NCI-H2227 (cell line): ENCODE measurements around the gene PFKL.

Experiments used
- DNase-seq: peaks from one replicate; lab custom pipeline; 2025; ENCODE audit not compliant: unreplicated experiment; lab: John Stamatoyannopoulos, UW

Gene PFKL

DNA sequence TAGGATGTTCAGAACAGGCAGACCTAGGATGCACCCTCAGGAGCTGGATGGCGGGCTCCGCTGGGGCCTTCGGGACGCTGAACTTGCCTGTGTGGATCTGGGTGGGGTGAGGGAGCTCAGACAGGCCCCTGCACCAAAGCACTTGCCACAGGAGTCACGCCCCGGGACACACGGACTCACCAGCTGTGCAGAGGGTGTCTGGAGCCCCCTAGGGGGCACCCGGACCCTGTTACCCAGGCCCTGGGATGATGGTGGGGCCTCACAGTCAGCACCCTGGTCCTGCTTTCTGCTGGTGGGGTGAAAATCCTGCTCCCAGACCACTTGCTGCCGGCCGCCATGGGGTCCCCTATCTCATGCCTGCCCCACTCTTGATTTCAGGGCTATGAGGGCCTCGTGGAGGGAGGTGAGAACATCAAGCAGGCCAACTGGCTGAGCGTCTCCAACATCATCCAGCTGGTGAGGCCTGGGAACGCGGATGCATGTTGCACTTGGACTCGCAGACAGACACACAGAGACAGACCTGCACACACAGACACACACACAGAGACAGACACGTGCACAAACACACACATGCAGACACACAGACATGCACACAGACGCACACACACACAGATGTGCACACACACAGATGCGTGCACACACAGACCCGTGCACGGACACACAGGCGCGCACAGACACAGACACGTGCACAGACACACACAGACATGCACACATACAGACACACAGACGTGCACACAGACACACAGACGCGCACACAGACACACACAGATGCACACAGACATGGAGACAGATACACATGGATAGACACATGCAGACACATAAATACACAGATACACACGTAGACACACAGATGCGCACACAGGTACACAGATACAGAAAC lies 11.0 kb downstream of the PFKL start:
- no peak for DNase-seq

DNA sequence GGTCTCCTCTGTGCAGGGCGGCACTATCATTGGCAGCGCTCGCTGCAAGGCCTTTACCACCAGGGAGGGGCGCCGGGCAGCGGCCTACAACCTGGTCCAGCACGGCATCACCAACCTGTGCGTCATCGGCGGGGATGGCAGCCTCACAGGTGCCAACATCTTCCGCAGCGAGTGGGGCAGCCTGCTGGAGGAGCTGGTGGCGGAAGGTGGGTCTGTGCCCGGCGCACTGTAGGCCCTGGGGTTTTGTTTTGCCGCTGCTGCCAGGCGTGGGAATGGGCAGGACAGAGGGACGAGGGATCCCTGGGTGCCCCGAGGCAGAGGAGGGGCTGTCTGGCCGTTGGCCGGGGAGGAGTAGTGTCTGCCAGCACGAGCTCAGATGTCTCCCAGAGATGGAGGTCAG lies 12.2 kb downstream of the PFKL start:
- no peak for DNase-seq

DNA sequence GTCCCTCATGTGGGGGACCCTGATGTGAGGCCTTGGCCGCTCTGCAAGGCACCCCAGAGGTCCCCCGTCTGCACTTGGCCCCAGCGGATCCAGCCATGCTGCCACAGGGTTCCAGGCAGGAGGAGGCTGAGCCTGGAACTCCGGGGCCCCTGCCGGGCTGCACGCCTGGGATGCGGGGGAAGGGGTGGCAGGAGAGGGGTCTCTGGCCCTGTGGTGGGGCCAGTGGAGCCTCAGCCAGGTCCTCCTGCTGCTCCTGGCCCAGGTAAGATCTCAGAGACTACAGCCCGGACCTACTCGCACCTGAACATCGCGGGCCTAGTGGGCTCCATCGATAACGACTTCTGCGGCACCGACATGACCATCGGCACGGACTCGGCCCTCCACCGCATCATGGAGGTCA lies 12.9 kb downstream of the PFKL start:
- DNase-seq = no peak

GRCh38 chr21:44313451-44313850 lies 13.6 kb downstream of the PFKL start:
- no peak for DNase-seq

DNA sequence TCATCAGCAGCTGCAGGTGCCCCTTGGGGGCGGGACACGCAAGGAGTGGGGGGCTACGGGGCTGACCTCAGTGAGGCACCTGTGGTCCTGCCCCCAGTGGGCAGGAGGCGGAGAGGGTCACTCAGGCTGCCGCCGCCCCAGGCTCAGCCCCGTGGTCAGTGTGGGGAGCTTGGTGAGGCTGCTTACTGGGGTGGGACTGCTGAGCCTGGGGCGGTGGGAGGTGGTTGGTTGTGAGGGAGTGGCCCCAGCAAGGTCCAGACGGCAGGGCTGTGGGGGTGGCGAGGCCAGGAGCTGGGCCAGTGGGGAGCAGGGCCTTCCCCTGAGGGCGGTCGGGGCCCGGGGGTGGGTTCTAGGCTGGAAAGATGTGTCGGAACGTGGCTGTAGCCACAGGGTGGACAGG lies 14.3 kb downstream of the PFKL start:
- no peak for DNase-seq

DNA sequence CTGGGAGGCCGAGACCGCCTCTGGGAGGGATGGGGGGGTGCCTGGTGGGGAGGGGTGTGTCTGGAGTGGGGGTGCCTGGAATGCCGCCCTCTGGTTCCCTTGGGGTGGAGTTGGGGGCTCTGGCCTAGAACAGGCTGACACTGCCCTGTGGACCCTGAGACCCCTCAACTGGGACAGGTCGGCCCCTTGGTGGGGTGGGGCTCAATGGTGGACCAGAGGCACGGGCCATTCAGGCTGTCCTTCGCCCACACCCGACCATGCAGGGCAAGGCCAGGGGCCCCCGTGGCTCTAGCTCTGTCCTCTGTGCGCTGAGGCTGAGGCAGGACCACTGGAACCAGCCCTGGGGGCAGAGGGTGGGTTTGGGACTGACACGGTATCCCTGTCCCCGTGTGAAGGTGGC lies 14.7 kb downstream of the PFKL start:
- DNase-seq = no peak

- no peak for DNase-seq
Measured at GRCh38 chr21:44315691-44316203, 15.9 kb downstream of the PFKL start.

DNA sequence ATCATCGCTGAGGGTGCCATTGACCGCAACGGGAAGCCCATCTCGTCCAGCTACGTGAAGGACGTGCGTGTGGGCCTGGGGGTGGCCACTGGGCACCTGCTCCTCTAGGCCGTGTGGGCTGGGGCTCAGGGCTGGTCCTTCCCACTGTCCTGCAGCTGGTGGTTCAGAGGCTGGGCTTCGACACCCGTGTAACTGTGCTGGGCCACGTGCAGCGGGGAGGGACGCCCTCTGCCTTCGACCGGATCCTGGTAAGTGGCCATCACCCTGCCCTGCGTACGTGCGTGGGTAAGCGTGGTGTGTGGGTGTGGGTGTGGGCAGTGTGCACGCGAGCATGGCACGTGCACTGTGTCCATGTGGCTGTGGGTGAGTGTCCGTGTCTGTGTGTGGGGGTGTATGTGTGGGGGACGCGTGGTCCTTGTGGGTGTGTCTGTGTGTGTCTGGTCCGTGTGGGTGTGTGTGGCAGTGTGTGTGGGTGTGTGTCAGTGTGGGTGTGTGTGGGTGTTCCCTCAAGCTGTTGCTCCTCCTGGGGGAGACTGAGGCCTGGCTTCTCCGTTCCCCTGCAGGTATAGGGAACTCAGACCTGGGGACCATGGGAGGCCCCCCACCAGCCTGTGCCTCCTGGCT lies 16.5 kb downstream of the PFKL start:
- no peak for DNase-seq

- no peak for DNase-seq
Measured at GRCh38 chr21:44317241-44317782, 17.5 kb downstream of the PFKL start.

- DNase-seq = no peak
Measured at GRCh38 chr21:44317871-44318270, 18.0 kb downstream of the PFKL start.

DNA sequence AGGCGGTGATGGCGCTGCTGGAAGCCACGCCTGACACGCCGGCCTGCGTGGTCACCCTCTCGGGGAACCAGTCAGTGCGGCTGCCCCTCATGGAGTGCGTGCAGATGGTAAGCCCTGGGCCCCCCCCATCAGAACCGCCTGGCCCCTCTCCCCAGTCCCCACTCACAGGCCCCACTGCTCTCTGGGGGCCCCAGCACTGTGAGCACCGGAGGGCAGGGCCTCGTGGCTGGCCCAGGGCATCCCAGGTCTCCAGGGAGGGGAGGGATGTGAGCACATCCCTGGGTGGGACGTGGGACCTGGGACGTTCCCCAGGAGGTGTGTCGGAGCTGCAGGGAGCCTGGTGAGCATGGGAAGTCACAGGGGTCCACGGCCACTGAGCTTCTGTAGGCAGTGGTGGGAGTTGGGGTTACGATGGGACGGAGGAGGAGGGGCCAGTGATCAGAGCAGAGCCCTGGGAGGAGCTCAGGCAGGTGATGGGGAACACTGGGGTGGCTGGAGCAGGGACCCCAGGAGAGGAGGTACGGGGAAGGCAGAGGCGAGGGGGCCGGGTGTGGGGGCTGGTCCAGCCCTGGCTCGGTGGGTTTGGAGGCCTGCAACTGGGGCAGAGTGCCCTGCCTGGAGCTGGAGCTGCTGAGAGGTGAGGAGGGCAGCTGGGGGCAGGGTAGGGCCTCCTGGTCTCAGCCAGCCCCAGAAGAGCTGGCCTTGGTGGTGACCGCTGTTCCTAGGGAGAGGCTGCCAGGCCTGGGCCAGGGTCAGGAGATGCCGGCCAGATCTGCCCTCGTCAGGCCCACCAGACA lies 18.8 kb downstream of the PFKL start:
- DNase-seq = no peak

DNA sequence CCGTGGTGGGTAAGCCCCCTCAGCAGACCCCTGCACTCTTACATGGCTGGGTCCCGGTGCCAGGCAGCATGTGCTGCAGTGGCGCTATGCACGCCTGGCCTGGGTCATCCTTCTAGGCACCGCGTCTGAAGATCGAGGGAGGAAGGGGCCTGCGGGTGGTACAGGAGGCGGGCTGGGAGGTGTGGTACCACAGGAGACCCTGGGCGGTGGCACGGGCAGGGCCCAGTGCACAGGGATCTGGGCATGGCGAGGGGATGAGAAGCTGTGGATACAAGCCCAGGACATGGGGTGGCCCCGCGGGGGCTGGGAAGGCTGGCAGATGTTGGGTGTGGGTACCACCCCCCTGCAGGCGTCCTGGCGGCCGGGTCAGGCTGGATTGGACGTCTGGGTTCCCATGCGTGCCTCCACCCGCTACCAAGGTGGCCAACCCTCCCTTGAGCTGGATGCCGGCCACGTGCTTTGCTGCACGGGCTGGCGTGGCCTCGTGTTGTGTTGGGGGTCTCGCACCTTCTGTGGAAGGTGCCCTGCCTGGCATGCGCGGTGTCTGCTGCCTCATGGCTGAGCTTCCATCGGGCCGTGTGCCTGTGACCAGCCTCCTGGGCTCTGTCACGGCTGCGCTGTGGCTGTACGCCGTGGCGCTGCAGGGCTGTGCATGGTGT lies 19.7 kb downstream of the PFKL start:
- DNase-seq = no peak

- DNase-seq = no peak
Measured at GRCh38 chr21:44320847-44321246, 21.0 kb downstream of the PFKL start.

DNA sequence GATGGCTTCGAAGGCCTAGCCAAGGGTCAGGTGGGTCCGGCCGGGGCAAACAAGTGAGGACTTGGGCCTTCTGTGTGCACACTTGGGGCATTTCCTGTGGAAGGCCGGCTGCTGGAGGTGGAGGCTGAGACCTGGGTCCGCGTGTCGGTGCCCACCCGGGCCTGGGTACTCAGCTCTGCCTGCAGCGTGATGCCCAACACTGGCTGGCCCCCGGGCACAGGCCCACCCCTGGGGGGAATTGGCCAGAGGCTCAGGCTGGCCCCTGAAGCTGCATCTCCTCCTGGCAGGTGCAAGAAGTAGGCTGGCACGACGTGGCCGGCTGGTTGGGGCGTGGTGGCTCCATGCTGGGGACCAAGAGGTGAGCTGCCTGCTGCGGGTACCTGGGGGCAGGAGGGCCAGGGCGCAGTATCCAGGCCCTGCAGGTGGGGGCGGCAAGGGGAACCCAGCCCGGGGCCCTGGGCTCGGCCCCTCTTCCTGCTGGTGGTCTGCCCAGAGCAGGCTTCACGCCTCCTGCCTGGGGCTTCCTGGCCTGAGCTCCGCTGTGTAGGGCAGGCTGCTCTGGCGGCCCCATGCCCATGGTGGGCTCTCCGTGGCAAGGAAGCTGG lies 22.1 kb downstream of the PFKL start:
- DNase-seq = no peak

DNA sequence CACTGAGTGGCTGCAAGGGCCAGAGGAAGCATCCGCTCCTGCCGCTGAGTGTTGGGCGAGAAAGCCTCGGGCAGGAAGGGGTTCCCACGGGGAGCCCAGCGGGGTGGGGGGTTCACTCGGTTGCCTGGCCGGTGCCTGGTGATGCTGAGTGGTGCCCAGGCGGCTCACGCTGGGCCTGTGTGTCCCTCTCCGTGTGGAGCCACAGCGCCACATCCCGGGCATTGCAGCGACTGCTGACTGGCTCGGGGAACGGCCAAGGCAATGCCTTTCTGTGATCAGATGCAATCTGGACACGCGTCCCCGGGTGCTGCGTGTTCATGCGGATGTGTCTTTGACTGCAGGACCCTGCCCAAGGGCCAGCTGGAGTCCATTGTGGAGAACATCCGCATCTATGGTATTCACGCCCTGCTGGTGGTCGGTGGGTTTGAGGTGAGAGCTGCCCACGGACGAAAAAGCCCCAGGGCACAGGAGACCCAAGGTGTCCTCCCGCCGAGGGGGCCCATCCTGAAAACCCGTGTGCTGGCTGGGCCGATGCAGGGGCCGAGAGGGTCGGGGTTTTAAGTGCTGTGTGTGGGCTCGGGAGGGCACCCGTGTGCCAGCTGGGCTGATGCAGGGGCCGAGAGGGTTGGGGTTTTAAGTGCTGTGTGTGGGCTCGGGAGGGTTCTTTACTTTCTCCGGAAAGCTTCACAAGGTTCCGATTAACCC lies 22.9 kb downstream of the PFKL start:
- no peak for DNase-seq

GRCh38 chr21:44323591-44323990 lies 23.7 kb downstream of the PFKL start:
- DNase-seq = no peak

- DNase-seq = no peak
Measured at GRCh38 chr21:44324106-44324853, 24.4 kb downstream of the PFKL start.

- DNase-seq = no peak
Measured at GRCh38 chr21:44324854-44325107, 24.9 kb downstream of the PFKL start.
